ENCODE results near the gene GDPD4. TPM values are rescaled to one million over a fixed set of nuclear protein-coding genes. Genes with fewer than 3 reads are reported as not detected.

Gene GDPD4
- total and polyA plus RNA-seq, 9 of the 15 experiments (the other 6 are each of a cell fraction or from before 2014, with no cell fraction given), result 0.40 TPM; not detected in 8

DNA sequence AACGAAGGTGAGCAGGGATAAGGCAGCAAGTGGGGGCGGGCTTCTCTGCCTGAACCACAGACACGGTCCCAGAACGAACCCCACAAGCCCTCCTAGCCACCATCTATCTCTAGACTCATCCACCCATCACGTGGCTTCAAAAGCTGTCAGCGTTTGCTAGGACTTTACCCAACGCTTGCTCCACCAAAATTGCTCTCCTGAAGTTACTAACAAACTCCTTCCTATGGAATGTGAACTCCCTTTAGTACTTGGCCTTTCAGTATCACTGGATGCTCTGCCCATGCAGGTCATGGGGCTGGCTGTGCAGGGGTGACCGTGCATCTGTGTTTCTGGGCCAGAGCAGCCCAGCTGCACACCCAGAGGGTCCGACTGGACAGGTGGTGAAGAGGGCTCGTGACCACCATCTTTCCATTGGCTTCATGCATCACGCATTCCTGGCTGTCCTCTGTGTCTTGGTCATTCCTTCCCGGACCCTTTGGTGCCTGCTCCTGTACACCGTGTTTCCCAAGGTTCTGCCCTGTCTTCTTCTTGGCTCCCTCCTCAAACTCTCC, 88.4 kb downstream of the GDPD4 start:
- H4K20me1 ChIP-seq (replicated peaks; ENCODE audit: control insufficient read depth, insufficient read depth, low read length), result no peaks in the 10 kb centered on the region; the same call in 1 of the 2 replicates
- no peak overlapping the region for H2AFZ ChIP-seq (ENCODE audit: low read depth, low read length)
- ChIA-PET POLR2A (no interaction called here), CTCF (ENCODE audit: low intra/inter-chr PET ratio) (no interaction called here)
- intact Hi-C loops (cut with micrococcal nuclease), result no loop called here
- BruUV-seq (replicated peaks), result no TSS peak
- TF ChIP-seq MIER1 (IDR thresholded peaks at IDR 0.05; ENCODE audit: low read depth), result no peak
- no peak for TF ChIP-seq ZNF175 (CRISPR knock-in tag; IDR thresholded peaks at IDR 0.05; ENCODE audit: low read depth)
- TF ChIP-seq ZNF764 (CRISPR knock-in tag; IDR thresholded peaks at IDR 0.05; ENCODE audit: low read depth), result no peak
- 0% methylated on average over 12 of the region's 13 CpGs for WGBS (ENCODE audit: insufficient coverage, low coverage, missing lambda C conversion rate)
- H3K27me3 ChIP-seq (ENCODE audit: control insufficient read depth in 2 of 2, insufficient read depth in 2 of 2, low read length in 2 of 2), result peaks cover 0 to 49% of the 10 kb centered on the region in 2 experiments; a peak in 4 of 5 replicates
- in situ Hi-C loops (cut with MboI), result no loop called here
- H3K36me3 ChIP-seq (ENCODE audit: control insufficient read depth, insufficient read depth, low read length), result no peaks in the 10 kb centered on the region
- H3K4me3 ChIP-seq, result no peak overlapping the region
- H3K27ac ChIP-seq (ENCODE audit: extremely low read depth, low read depth, low read length), result no peak overlapping the region
- no peak for DNase-seq (ENCODE audit: extremely low read depth in 1 of 4, low spot score in 3 of 4)
- no peak overlapping the region for H3K4me2 ChIP-seq (ENCODE audit: insufficient read depth, low read length)
- ATAC-seq, result no peak
- no peaks in the 10 kb centered on the region for H3K79me2 ChIP-seq (ENCODE audit: control insufficient read depth, insufficient read depth, low read length)
- FAIRE-seq, result no peak
- no peaks in the 10 kb centered on the region for H3K9me3 ChIP-seq (replicated peaks; ENCODE audit: control insufficient read depth, insufficient read depth, low read depth, low read length)
- H3K4me1 ChIP-seq (replicated peaks in 1 of 2; ENCODE audit: control insufficient read depth in 2 of 2, insufficient read depth in 2 of 2, low read length in 2 of 2), result no peaks in the 10 kb centered on the region
- H3K9me1 ChIP-seq (ENCODE audit: control insufficient read depth, insufficient read depth, low read length), result peaks cover 3% of the 10 kb centered on the region
- no peak overlapping the region for H3K9ac ChIP-seq (ENCODE audit: insufficient read depth in 1 of 2, low read depth in 2 of 2, low read length in 2 of 2)

DNA sequence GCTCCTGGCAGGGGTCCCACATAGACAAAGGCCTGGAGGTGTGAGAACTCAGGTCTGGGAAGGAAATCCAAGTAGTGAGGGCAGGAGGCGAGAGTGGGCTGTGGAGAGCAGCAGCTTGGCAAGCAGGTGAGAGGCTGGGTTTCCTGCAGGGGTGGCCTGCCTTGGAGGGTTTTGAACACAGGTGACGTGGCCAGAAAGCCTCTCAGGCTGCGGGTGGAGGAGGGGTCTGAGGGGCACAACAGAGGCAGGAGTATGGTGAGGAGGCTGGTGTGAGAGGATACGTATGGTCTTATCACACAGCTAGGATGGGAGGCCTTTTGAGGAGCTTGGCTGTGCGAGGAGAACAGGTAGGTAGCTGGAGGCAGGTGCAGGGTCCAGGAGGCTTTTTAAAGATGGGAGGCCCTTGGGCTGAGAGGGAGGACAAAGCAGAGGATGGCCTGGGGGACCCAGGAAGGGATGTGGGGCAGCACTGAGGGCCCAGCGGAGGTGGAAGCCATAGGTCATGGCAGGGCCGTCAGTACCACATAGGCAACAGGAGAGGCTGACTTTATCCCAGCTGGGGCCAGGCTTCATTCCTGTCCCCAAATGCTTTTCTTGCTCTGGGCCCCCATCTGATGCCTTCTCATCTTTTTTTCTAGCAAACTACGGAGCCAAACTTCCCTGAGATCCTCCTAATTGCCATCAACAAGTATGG, 89.0 kb downstream of the GDPD4 start:
- no peaks in the 10 kb centered on the region for H3K9me3 ChIP-seq (replicated peaks; ENCODE audit: control insufficient read depth, insufficient read depth, low read depth, low read length)
- no peak overlapping the region for H3K4me2 ChIP-seq (ENCODE audit: insufficient read depth, low read length)
- in situ Hi-C loops (cut with MboI), result no loop called here
- intact Hi-C loops (cut with micrococcal nuclease), result no loop called here
- ChIA-PET POLR2A (interaction anchor here (1.2 kb wide), 1 partner anchor 12 kb away, joined by 5 read pairs; no protein-coding TSS in a partner anchor), CTCF (ENCODE audit: low intra/inter-chr PET ratio) (no interaction called here)
- H2AFZ ChIP-seq (ENCODE audit: low read depth, low read length), result no peak overlapping the region
- DNase-seq (ENCODE audit: extremely low read depth in 1 of 4, low spot score in 3 of 4) (no peak), ATAC-seq (no peak), FAIRE-seq (no peak)
- no peaks in the 10 kb centered on the region for H3K36me3 ChIP-seq (ENCODE audit: control insufficient read depth, insufficient read depth, low read length)
- 0% methylated on average over 8 of the region's 8 CpGs for WGBS (ENCODE audit: insufficient coverage, low coverage, missing lambda C conversion rate)
- H3K79me2 ChIP-seq (ENCODE audit: control insufficient read depth, insufficient read depth, low read length), result no peaks in the 10 kb centered on the region
- H3K4me1 ChIP-seq (replicated peaks in 1 of 2; ENCODE audit: control insufficient read depth in 2 of 2, insufficient read depth in 2 of 2, low read length in 2 of 2), result no peaks in the 10 kb centered on the region
- no peak overlapping the region for H3K4me3 ChIP-seq
- no peak overlapping the region for H3K27ac ChIP-seq (ENCODE audit: extremely low read depth, low read depth, low read length)
- peaks cover 3% of the 10 kb centered on the region for H3K9me1 ChIP-seq (ENCODE audit: control insufficient read depth, insufficient read depth, low read length)
- peaks cover 0 to 55% of the 10 kb centered on the region in 2 experiments; a peak in 4 of 5 replicates for H3K27me3 ChIP-seq (ENCODE audit: control insufficient read depth in 2 of 2, insufficient read depth in 2 of 2, low read length in 2 of 2)
- no peaks in the 10 kb centered on the region; the same call in 1 of the 2 replicates for H4K20me1 ChIP-seq (replicated peaks; ENCODE audit: control insufficient read depth, insufficient read depth, low read length)
- BruUV-seq (replicated peaks), result no TSS peak
- no peak overlapping the region for H3K9ac ChIP-seq (ENCODE audit: insufficient read depth in 1 of 2, low read depth in 2 of 2, low read length in 2 of 2)
- TF ChIP-seq, protein P1, sequence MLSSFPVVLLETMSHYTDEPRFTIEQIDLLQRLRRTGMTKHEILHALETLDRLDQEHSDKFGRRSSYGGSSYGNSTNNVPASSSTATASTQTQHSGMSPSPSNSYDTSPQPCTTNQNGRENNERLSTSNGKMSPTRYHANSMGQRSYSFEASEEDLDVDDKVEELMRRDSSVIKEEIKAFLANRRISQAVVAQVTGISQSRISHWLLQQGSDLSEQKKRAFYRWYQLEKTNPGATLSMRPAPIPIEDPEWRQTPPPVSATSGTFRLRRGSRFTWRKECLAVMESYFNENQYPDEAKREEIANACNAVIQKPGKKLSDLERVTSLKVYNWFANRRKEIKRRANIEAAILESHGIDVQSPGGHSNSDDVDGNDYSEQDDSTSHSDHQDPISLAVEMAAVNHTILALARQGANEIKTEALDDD (IDR thresholded peaks at IDR 0.05), result no peak
- TF ChIP-seq, protein P2, sequence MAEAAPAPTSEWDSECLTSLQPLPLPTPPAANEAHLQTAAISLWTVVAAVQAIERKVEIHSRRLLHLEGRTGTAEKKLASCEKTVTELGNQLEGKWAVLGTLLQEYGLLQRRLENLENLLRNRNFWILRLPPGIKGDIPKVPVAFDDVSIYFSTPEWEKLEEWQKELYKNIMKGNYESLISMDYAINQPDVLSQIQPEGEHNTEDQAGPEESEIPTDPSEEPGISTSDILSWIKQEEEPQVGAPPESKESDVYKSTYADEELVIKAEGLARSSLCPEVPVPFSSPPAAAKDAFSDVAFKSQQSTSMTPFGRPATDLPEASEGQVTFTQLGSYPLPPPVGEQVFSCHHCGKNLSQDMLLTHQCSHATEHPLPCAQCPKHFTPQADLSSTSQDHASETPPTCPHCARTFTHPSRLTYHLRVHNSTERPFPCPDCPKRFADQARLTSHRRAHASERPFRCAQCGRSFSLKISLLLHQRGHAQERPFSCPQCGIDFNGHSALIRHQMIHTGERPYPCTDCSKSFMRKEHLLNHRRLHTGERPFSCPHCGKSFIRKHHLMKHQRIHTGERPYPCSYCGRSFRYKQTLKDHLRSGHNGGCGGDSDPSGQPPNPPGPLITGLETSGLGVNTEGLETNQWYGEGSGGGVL (CRISPR knock-in tag; IDR thresholded peaks at IDR 0.05), result no peak
- TF ChIP-seq, protein P3, sequence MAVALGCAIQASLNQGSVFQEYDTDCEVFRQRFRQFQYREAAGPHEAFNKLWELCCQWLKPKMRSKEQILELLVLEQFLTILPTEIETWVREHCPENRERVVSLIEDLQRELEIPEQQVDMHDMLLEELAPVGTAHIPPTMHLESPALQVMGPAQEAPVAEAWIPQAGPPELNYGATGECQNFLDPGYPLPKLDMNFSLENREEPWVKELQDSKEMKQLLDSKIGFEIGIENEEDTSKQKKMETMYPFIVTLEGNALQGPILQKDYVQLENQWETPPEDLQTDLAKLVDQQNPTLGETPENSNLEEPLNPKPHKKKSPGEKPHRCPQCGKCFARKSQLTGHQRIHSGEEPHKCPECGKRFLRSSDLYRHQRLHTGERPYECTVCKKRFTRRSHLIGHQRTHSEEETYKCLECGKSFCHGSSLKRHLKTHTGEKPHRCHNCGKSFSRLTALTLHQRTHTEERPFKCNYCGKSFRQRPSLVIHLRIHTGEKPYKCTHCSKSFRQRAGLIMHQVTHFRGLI (CRISPR knock-in tag; IDR thresholded peaks at IDR 0.05), result no peak
- TF ChIP-seq TAF7 (tag; IDR thresholded peaks at IDR 0.05), result no peak
- TF ChIP-seq NR2F6 (CRISPR knock-in tag; IDR thresholded peaks at IDR 0.05), result no peak
- TF ChIP-seq TAF9B (IDR thresholded peaks at IDR 0.05; ENCODE audit: partially characterized antibody), result no peak
- no peak for TF ChIP-seq SLC30A9 (CRISPR knock-in tag; IDR thresholded peaks at IDR 0.05)
- no peak for TF ChIP-seq TRIM24 (IDR thresholded peaks at IDR 0.05)
